ENCODE results near the gene MYO5C. TPM values are rescaled to one million over a fixed set of nuclear protein-coding genes. Genes with fewer than 3 reads are reported as not detected.

Gene MYO5C
- total RNA-seq, 2 donors from 2014 or later = 1.0 to 1.1 TPM

- Mint-ChIP-seq H3K27ac (no peak overlapping the region), H3K36me3 (no peaks in the 10 kb centered on the region), H3K9me3 (no peaks in the 10 kb centered on the region)
- DNase-seq (ENCODE audit: low spot score in 2 of 2) (no peak), ATAC-seq (no peak)
Measured at GRCh38 chr15:52214553-52214952, 81.1 kb downstream of the MYO5C start.

- Mint-ChIP-seq H3K27ac (no peak overlapping the region), H3K9me3 (no peaks in the 10 kb centered on the region), H3K36me3 (no peaks in the 10 kb centered on the region)
- ATAC-seq = no peak
- no peak for DNase-seq (ENCODE audit: low spot score in 2 of 2)
Measured at GRCh38 chr15:52213206-52213605, 82.4 kb downstream of the MYO5C start.

GRCh38 chr15:52208306-52208946, 87.2 kb downstream of the MYO5C start:
- no peaks in the 10 kb centered on the region for H3K36me3 Mint-ChIP-seq
- peak; percentile 94 to 97 for ATAC-seq
- no peaks in the 10 kb centered on the region for H3K9me3 Mint-ChIP-seq
- H3K27ac Mint-ChIP-seq = peak overlapping the region; percentile 22 to 25
- peak; percentile 62 to 82 for DNase-seq (ENCODE audit: low spot score in 2 of 2)

- no peak for DNase-seq (ENCODE audit: low spot score in 2 of 2)
- Mint-ChIP-seq H3K9me3 (no peaks in the 10 kb centered on the region), H3K27ac (no peak overlapping the region), H3K36me3 (no peaks in the 10 kb centered on the region)
- no peak for ATAC-seq
Measured at GRCh38 chr15:52207191-52207590, 88.4 kb downstream of the MYO5C start.

GRCh38 chr15:52206446-52206845, 89.2 kb downstream of the MYO5C start:
- Mint-ChIP-seq H3K27ac (peak overlapping the region in 1 of 2 donors; percentile 39), H3K9me3 (no peaks in the 10 kb centered on the region), H3K36me3 (no peaks in the 10 kb centered on the region)
- ATAC-seq (no peak), DNase-seq (ENCODE audit: low spot score in 2 of 2) (no peak)

- H3K36me3 Mint-ChIP-seq = no peaks in the 10 kb centered on the region
- DNase-seq (ENCODE audit: low spot score in 2 of 2) (no peak), ATAC-seq (no peak)
- no peak overlapping the region for H3K27ac Mint-ChIP-seq
- no peaks in the 10 kb centered on the region for H3K9me3 Mint-ChIP-seq
Measured at GRCh38 chr15:52204657-52205056, 90.9 kb downstream of the MYO5C start.

- Mint-ChIP-seq H3K27ac (no peak overlapping the region), H3K36me3 (no peaks in the 10 kb centered on the region), H3K9me3 (no peaks in the 10 kb centered on the region)
- no peak for DNase-seq (ENCODE audit: low spot score in 2 of 2)
- ATAC-seq = no peak
Measured at GRCh38 chr15:52200831-52201365, 94.7 kb downstream of the MYO5C start.

- H3K9me3 Mint-ChIP-seq = no peaks in the 10 kb centered on the region
- DNase-seq (ENCODE audit: low spot score in 2 of 2) = no peak
- H3K36me3 Mint-ChIP-seq = no peaks in the 10 kb centered on the region
- ATAC-seq = no peak
- no peak overlapping the region for H3K27ac Mint-ChIP-seq
Measured at GRCh38 chr15:52199271-52199670, 96.3 kb downstream of the MYO5C start.

GRCh38 chr15:52196891-52197290, 98.7 kb downstream of the MYO5C start:
- no peak for ATAC-seq
- Mint-ChIP-seq H3K36me3 (no peaks in the 10 kb centered on the region), H3K9me3 (no peaks in the 10 kb centered on the region), H3K27ac (no peak overlapping the region)
- no peak for DNase-seq (ENCODE audit: low spot score in 2 of 2)

- DNase-seq (ENCODE audit: low spot score in 2 of 2) = no peak
- no peak for ATAC-seq
- no peaks in the 10 kb centered on the region for H3K9me3 Mint-ChIP-seq
- no peak overlapping the region for H3K27ac Mint-ChIP-seq
- H3K36me3 Mint-ChIP-seq = no peaks in the 10 kb centered on the region
Measured at GRCh38 chr15:52193791-52194190, 101.8 kb downstream of the MYO5C start.

- H3K27ac Mint-ChIP-seq = no peak overlapping the region
- H3K36me3 Mint-ChIP-seq = no peaks in the 10 kb centered on the region
- H3K9me3 Mint-ChIP-seq = no peaks in the 10 kb centered on the region
- DNase-seq (ENCODE audit: low spot score in 2 of 2) (no peak), ATAC-seq (no peak)
Measured at GRCh38 chr15:52193321-52193720, 102.3 kb downstream of the MYO5C start.

GRCh38 chr15:52191207-52191606, 104.4 kb downstream of the MYO5C start, which contains the start of gene GNB5:
TSS of gene GNB5 (minus strand) at chr15:52191392. CDS start at chr15:52184676, 6,716 bp downstream.
- H3K27ac Mint-ChIP-seq = peak within 1 kb of the TSS in 1 of 2 donors; percentile 72
- DNase-seq (ENCODE audit: low spot score in 2 of 2) = no peak
- ATAC-seq = no peak
- H3K9me3 Mint-ChIP-seq = no peaks in the 10 kb centered on the region
- no peaks in the 10 kb centered on the region for H3K36me3 Mint-ChIP-seq

GRCh38 chr15:52186651-52187486, 108.7 kb downstream of the MYO5C start:
- no peak for ATAC-seq
- H3K9me3 Mint-ChIP-seq = no peaks in the 10 kb centered on the region
- peak overlapping the region in 1 of 2 donors; percentile 23 for H3K27ac Mint-ChIP-seq
- H3K36me3 Mint-ChIP-seq = no peaks in the 10 kb centered on the region
- DNase-seq (ENCODE audit: low spot score in 2 of 2) = no peak

- DNase-seq (ENCODE audit: low spot score in 2 of 2) (no peak), ATAC-seq (no peak)
- no peak overlapping the region for H3K27ac Mint-ChIP-seq
- no peaks in the 10 kb centered on the region for H3K36me3 Mint-ChIP-seq
- no peaks in the 10 kb centered on the region for H3K9me3 Mint-ChIP-seq
Measured at GRCh38 chr15:52185151-52185561, 110.4 kb downstream of the MYO5C start.

- Mint-ChIP-seq H3K36me3 (no peaks in the 10 kb centered on the region), H3K9me3 (no peaks in the 10 kb centered on the region), H3K27ac (no peak overlapping the region)
- DNase-seq (ENCODE audit: low spot score in 2 of 2) = no peak
- ATAC-seq = no peak
Measured at GRCh38 chr15:52184721-52185120, 110.9 kb downstream of the MYO5C start.

GRCh38 chr15:52183562-52184173, 111.9 kb downstream of the MYO5C start:
- no peak overlapping the region for H3K27ac Mint-ChIP-seq
- no peaks in the 10 kb centered on the region for H3K36me3 Mint-ChIP-seq
- DNase-seq (ENCODE audit: low spot score in 2 of 2) (no peak), ATAC-seq (no peak)
- no peaks in the 10 kb centered on the region for H3K9me3 Mint-ChIP-seq
